Left ventricle myocardium inferior (tissue), 1 donor: ENCODE data around the gene ATF5. TPM values are rescaled to one million over a fixed set of nuclear protein-coding genes. Genes with fewer than 3 reads are reported as not detected.
"Not testable (repeated sequence)": the region's sequence is repeated elsewhere in the genome, so short reads cannot be mapped to it uniquely, and the experiment has no call there.

Experiments
- DNase-seq: peaks from one replicate; pipeline ENCODE4 v3.0.0-alpha.2; 2020
- H3K27ac ChIP-seq: fragments of 200-600 bp; replicated peaks from 2 replicates; pipeline ENCODE4 v1.8.0; 2021
- H3K27me3 ChIP-seq: fragments of 200-600 bp; 2 replicates; pipeline ENCODE4 v1.8.0; 2021; ENCODE audit warnings: low read depth
- H3K36me3 ChIP-seq: fragments of 200-600 bp; 2 replicates; pipeline ENCODE4 v1.8.0; 2021
- H3K4me1 ChIP-seq: fragments of 200-600 bp; 2 replicates; pipeline ENCODE4 v1.8.0; 2021
- H3K4me3 ChIP-seq: fragments of 200-600 bp; 2 replicates; pipeline ENCODE4 v1.8.0; 2021; ENCODE audit warnings: mild to moderate bottlenecking, moderate library complexity
- H3K9me3 ChIP-seq: fragments of 200-600 bp; replicated peaks from 2 replicates; pipeline ENCODE4 v1.8.0; 2021
- CTCF ChIP-seq: fragments of 200-600 bp; IDR thresholded peaks from 2 replicates; pipeline ENCODE4 v1.8.0; 2021; ENCODE audit warnings: antibody characterized with exemption, mild to moderate bottlenecking, borderline replicate concordance
- intact Hi-C: fragments of 100-400 bp; cut with micrococcal nuclease; formaldehyde crosslinking; loops from one replicate; pipeline ENCODE4 v1.11.0; 2022
- total RNA-seq: library from RNA; stranded (reverse); fragmentation: NEBNext Ultra II Directional; extraction: Animal tissue kit (Norgen Biotek cat#: 25700); gene quantifications from one replicate; pipeline ENCODE4 v1.2.1, GENCODE V29; 2021
- donor health status: DM: no; HTN: yes; CAD: no; lungs with severe emphysema.

ATF5 gene
- total RNA-seq, 1 donor from 2014 or later = 8.6 TPM

GRCh38 chr19:49968279-49968922 lies 39.4 kb downstream of the ATF5 start:
- Histone ChIP-seq H3K4me3 (no peak overlapping the region), H3K9me3 (no peaks in the 10 kb centered on the region), H3K4me1 (peaks cover 9% of the 10 kb centered on the region), H3K27ac (peak overlapping the region; percentile 38), H3K36me3 (no peaks in the 10 kb centered on the region), H3K27me3 (peaks cover 38% of the 10 kb centered on the region)
- no peak for DNase-seq
- intact Hi-C loops = no loop called here
- no peak for TF ChIP-seq CTCF

GRCh38 chr19:49969355-49969754 lies 40.4 kb downstream of the ATF5 start:
- DNase-seq, H3K9me3 ChIP-seq, H3K4me3 ChIP-seq, H3K27ac ChIP-seq, H3K4me1 ChIP-seq, H3K36me3 ChIP-seq, intact Hi-C loops: not testable (repeated sequence)
- H3K27me3 ChIP-seq = peaks cover 38% of the 10 kb centered on the region

- peaks cover 9% of the 10 kb centered on the region for H3K4me1 ChIP-seq
- intact Hi-C loops = no loop called here
- TF ChIP-seq CTCF = no peak
- H3K27me3 ChIP-seq = peaks cover 24% of the 10 kb centered on the region
- no peak overlapping the region for H3K4me3 ChIP-seq
- no peaks in the 10 kb centered on the region for H3K9me3 ChIP-seq
- no peak for DNase-seq
- no peak overlapping the region for H3K27ac ChIP-seq
- peaks cover 15% of the 10 kb centered on the region for H3K36me3 ChIP-seq
Measured at GRCh38 chr19:49971991-49972411, 43.0 kb downstream of the ATF5 start.

GRCh38 chr19:49972841-49973240 lies 43.8 kb downstream of the ATF5 start:
- Histone ChIP-seq H3K27ac (no peak overlapping the region), H3K9me3 (no peaks in the 10 kb centered on the region), H3K4me3 (no peak overlapping the region), H3K27me3 (peaks cover 15% of the 10 kb centered on the region), H3K4me1 (peaks cover 9% of the 10 kb centered on the region), H3K36me3 (peaks cover 23% of the 10 kb centered on the region)
- intact Hi-C loops = no loop called here
- TF ChIP-seq CTCF = no peak
- no peak for DNase-seq

- H3K36me3 ChIP-seq = peaks cover 35% of the 10 kb centered on the region
- peak; percentile 49 for DNase-seq
- no peak for TF ChIP-seq CTCF
- H3K4me1 ChIP-seq = peaks cover 9% of the 10 kb centered on the region
- no peaks in the 10 kb centered on the region for H3K9me3 ChIP-seq
- H3K27me3 ChIP-seq = peaks cover 4% of the 10 kb centered on the region
- no peak overlapping the region for H3K4me3 ChIP-seq
- no peak overlapping the region for H3K27ac ChIP-seq
- intact Hi-C loops = no loop called here
Measured at GRCh38 chr19:49973987-49974386, 45.0 kb downstream of the ATF5 start.

- no peak for DNase-seq
- no peaks in the 10 kb centered on the region for H3K9me3 ChIP-seq
- peaks cover 37% of the 10 kb centered on the region for H3K36me3 ChIP-seq
- no peak overlapping the region for H3K4me3 ChIP-seq
- intact Hi-C loops = no loop called here
- H3K27ac ChIP-seq = no peak overlapping the region
- no peak for TF ChIP-seq CTCF
- H3K27me3 ChIP-seq = no peaks in the 10 kb centered on the region
- peaks cover 9% of the 10 kb centered on the region for H3K4me1 ChIP-seq
Measured at GRCh38 chr19:49975051-49975450, 46.0 kb downstream of the ATF5 start.
